ENCODE data around the gene S1PR3.

DNA sequence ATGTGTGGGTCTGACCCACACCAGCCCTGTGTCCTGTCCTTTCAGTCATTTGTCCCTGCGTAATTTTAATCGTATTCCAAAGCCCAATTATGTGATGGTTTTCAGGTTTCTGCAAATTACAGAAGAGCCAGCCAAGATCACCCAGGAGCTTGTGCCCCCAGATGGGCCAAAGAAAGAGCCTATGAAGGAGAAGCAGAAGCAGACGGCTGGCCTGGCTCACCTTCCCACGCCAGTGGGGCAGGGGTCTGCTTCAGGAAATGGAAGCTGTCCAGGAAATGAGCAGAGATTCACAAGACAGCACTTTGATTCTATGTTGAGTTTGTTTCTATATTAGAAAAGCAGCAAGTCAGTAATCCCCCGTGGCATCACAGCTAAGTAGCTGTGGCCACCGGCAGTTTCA lies 11.7 kb downstream of the S1PR3 start:
- TF ChIP-seq, protein P1, sequence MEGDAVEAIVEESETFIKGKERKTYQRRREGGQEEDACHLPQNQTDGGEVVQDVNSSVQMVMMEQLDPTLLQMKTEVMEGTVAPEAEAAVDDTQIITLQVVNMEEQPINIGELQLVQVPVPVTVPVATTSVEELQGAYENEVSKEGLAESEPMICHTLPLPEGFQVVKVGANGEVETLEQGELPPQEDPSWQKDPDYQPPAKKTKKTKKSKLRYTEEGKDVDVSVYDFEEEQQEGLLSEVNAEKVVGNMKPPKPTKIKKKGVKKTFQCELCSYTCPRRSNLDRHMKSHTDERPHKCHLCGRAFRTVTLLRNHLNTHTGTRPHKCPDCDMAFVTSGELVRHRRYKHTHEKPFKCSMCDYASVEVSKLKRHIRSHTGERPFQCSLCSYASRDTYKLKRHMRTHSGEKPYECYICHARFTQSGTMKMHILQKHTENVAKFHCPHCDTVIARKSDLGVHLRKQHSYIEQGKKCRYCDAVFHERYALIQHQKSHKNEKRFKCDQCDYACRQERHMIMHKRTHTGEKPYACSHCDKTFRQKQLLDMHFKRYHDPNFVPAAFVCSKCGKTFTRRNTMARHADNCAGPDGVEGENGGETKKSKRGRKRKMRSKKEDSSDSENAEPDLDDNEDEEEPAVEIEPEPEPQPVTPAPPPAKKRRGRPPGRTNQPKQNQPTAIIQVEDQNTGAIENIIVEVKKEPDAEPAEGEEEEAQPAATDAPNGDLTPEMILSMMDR (conservative IDR thresholded peaks at IDR 0.05; ENCODE audit: low read depth, low read length): no peak
- TF ChIP-seq EZH2phosphoT487 (IDR thresholded peaks at IDR 0.05; ENCODE audit: borderline replicate concordance, low read length) (no peak), EZH2 (IDR thresholded peaks at IDR 0.05; ENCODE audit: low read length, unreplicated experiment) (no peak)
